Ovary (tissue), 9 donors: Measurements from ENCODE around the gene IL1RAP. TPM values are rescaled to one million over a fixed set of nuclear protein-coding genes. Genes with fewer than 3 reads are reported as not detected.

ENCODE experiments used
- DNase-seq, 5 donors: peaks; one replicate each; pipeline ENCODE4 v3.0.0-alpha.2; 2019 to 2020
- H3K27ac ChIP-seq, 2 donors: fragments of 200-600 bp; one replicate each; pipeline versions ENCODE4 v1.5.1 to v1.8.0; 2019 to 2022
- H3K27me3 ChIP-seq: fragments of 200-600 bp; one replicate; pipeline ENCODE4 v1.8.0; 2022
- H3K36me3 ChIP-seq: fragments of 200-600 bp; sonication (generic); one replicate; pipeline ENCODE4 v1.5.1; 2019
- H3K4me1 ChIP-seq: one replicate; pipeline ENCODE4 v1.8.1; 2013; ENCODE audit warnings: mild to moderate bottlenecking, moderate library complexity; ENCODE audit not compliant: insufficient read depth
- H3K4me3 ChIP-seq: fragments of 200-600 bp; sonication (generic); one replicate; pipeline ENCODE4 v1.5.1; 2017
- H3K9me3 ChIP-seq, 2 donors: fragments of 200-600 bp in 1 of 2; sonication (generic) in 1 of 2; one replicate each; pipeline versions ENCODE4 v1.5.1 to v1.8.1; 2013 to 2019; ENCODE audit warnings: mild to moderate bottlenecking in 1 of 2, moderate library complexity in 1 of 2
- CTCF ChIP-seq, 3 donors: fragments of 450-650 bp in 2 of 3; fragments of 200-600 bp in 1 of 3; IDR thresholded peaks; one replicate each; pipeline versions ENCODE4 v1.5.1 to v1.8.0; 2016 to 2022; ENCODE audit warnings: antibody characterized with exemption in 3 of 3, mild to moderate bottlenecking in 1 of 3
- EP300 ChIP-seq: sonication (generic); formaldehyde crosslinking; IDR thresholded peaks from one replicate; pipeline ENCODE4 v1.6.1; 2017; ENCODE audit warnings: antibody characterized with exemption
- POLR2A ChIP-seq: fragments of 450-650 bp; IDR thresholded peaks from one replicate; pipeline ENCODE4 v1.6.1; 2017; ENCODE audit warnings: antibody characterized with exemption, mild to moderate bottlenecking, moderate library complexity
- WGBS, 3 donors: extraction: QIAGEN DNeasy Blood & Tissue Kit in 1 of 3; methylation state at CpG; one replicate each; pipeline versions ENCODE4 v1.1.5 to v1.1.7; 2013 to 2017; 5-methylcytosine and 5-hydroxymethylcytosine counted together
- intact Hi-C, 4 donors: fragments of 100-400 bp; cut with DNase I; formaldehyde crosslinking; loops; one replicate each; pipeline versions ENCODE4 v1.11.0 to v1.15.1; 2022 to 2023
- polyA plus RNA-seq, 2 donors: library from polyadenylated mRNA; stranded (reverse); fragments of 200-250 nt in 1 of 2; fragments of 350-450 nt in 1 of 2; fragmentation: Illumina TruSeq in 1 of 2; extraction: RNeasy Lipid Tissue Mini Kit (QIAGEN cat#74804) in 1 of 2; gene quantifications; one replicate each; pipeline ENCODE4 v1.2.3, GENCODE V29; 2013 to 2014
- total RNA-seq, 7 donors: library from RNA; depleted of rRNA in 2 of 7; stranded (reverse); fragments of >200 nt in 2 of 7; fragmentation: NEBNext Ultra II Directional in 3 of 7; extraction: Animal tissue kit (Norgen Biotek cat#: 25700) in 3 of 7; gene quantifications; one replicate each; pipeline versions ENCODE4 v1.1.0 to v1.2.4, GENCODE V29; 2016 to 2023
- donor health status: DM: no; HTN: no; CAD: no; lungs with moderate emphysema.
- donor health status: DM: no; HTN: no; CAD: no.
- donor health status: Bipolar disorder and iron deficiency.
- donor health status: DM: yes; HTN: yes; CAD: no.
- donor health status: DM: no; HTN: no; CAD: no.
- donor health status: DM: yes; HTN: yes; CAD: no.

Gene IL1RAP
- total and polyA plus RNA-seq, 9 donors, result 3.2 to 20.3 (median 7.8) TPM

DNA sequence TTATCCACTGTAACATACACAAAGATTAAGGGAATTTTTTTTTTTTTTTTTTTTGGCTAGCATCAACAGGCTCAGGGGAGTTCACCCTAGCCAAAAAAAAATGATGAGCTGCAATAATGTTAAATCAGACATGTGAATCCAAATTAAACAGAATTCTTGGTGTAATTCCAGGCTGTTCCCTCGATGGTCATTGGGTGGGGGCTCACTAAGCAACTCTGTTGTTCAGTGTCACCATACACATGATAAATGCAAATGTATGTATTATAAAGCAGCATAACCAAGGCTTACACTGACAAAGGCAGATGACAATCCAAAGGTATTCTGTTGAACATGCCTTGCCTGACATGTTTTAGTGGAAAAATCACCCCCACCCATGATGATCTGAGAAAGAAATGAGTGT, 29.0 kb downstream of the IL1RAP start:
- no peak overlapping the region for H3K27ac ChIP-seq
- DNase-seq, result no peak
- H3K36me3 ChIP-seq, result no peaks in the 10 kb centered on the region
- intact Hi-C loops, result no loop called here
- TF ChIP-seq CTCF (IDR thresholded peaks at IDR 0.05), result no peak
- TF ChIP-seq EP300, result no peak
- no peak for TF ChIP-seq POLR2A
- no peak overlapping the region for H3K4me3 ChIP-seq
- 13 to 23% (median 16%) methylated on average over 1 of the region's 1 CpG for WGBS, 3 donors
- no peaks in the 10 kb centered on the region for H3K27me3 ChIP-seq
- no peaks in the 10 kb centered on the region for H3K4me1 ChIP-seq
- H3K9me3 ChIP-seq, result no peaks in the 10 kb centered on the region

GRCh38 chr3:190543671-190544070, 29.8 kb downstream of the IL1RAP start:
- WGBS, 3 donors, result 74 to 83% (median 78%) methylated on average over 4 of the region's 4 CpGs
- H3K9me3 ChIP-seq, result no peaks in the 10 kb centered on the region
- TF ChIP-seq CTCF (IDR thresholded peaks at IDR 0.05) (no peak), EP300 (no peak), POLR2A (no peak)
- H3K27ac ChIP-seq, result no peak overlapping the region
- intact Hi-C loops, result no loop called here
- no peak for DNase-seq
- H3K4me1 ChIP-seq, result no peaks in the 10 kb centered on the region
- no peaks in the 10 kb centered on the region for H3K36me3 ChIP-seq
- H3K27me3 ChIP-seq, result no peaks in the 10 kb centered on the region
- no peak overlapping the region for H3K4me3 ChIP-seq

DNA sequence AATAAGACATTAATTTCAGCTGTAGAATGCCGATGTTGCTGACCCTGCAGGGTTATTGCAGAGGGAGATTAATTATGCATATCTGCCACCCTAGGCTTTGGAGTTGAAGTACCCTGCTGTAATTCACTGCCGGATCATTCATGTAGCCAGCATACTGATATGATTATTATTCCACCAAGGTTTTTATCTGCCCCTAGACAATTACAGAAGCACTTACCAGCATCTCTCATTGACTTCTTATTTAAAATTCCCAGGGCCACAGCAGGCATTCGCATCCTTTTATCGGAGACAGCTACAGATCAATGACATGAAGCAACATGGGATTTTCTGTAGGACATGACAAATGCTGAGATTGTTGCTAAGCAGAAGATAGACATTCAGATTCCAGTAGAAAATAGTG, 31.3 kb downstream of the IL1RAP start:
- 76 to 80% (median 79%) methylated on average over 4 of the region's 4 CpGs for WGBS, 3 donors
- Histone ChIP-seq H3K4me1 (no peaks in the 10 kb centered on the region), H3K9me3 (no peaks in the 10 kb centered on the region), H3K36me3 (no peaks in the 10 kb centered on the region), H3K27me3 (no peaks in the 10 kb centered on the region), H3K4me3 (no peak overlapping the region), H3K27ac (no peak overlapping the region)
- intact Hi-C loops, result no loop called here
- no peak for DNase-seq
- TF ChIP-seq POLR2A (no peak), CTCF (IDR thresholded peaks at IDR 0.05) (no peak), EP300 (no peak)

GRCh38 chr3:190546881-190547510, 33.1 kb downstream of the IL1RAP start:
- H3K27me3 ChIP-seq, result no peaks in the 10 kb centered on the region
- TF ChIP-seq POLR2A (no peak), CTCF (IDR thresholded peaks at IDR 0.05) (no peak), EP300 (no peak)
- intact Hi-C loops, result no loop called here
- H3K27ac ChIP-seq, result no peak overlapping the region
- no peaks in the 10 kb centered on the region for H3K9me3 ChIP-seq
- DNase-seq, result no peak
- no peak overlapping the region for H3K4me3 ChIP-seq
- WGBS, 3 donors, result 87 to 91% (median 91%) methylated on average over 6 of the region's 6 CpGs
- H3K4me1 ChIP-seq, result no peaks in the 10 kb centered on the region
- H3K36me3 ChIP-seq, result no peaks in the 10 kb centered on the region
